HepG2 (cell line): ENCODE measurements around the gene PSMB8. TPM values are rescaled to one million over a fixed set of nuclear protein-coding genes. Genes with fewer than 3 reads are reported as not detected.

Experiments
- ATAC-seq: fragments of 200-7000 bp; cut with Tn5 transposase; 3 replicates; pipeline ENCODE4 v1.9.1; 2020; ENCODE audit warnings: mild to moderate bottlenecking, moderate library complexity
- BruUV-seq: library from RNA; stranded (reverse); fragments of 400-500 nt; replicated peaks from 2 replicates; lab custom pipeline; 2021; lab: Mats Ljungman, UMichigan
- CTCF ChIA-PET: fragments of 300-600 bp; formaldehyde crosslinking; extraction: SDS; loops from one replicate; lab custom pipeline; 2021; ENCODE audit warnings: low total read pairs, inconsistent platforms, low intra/inter-chr PET ratio; lab: Yijun Ruan, JAX
- POLR2A ChIA-PET: fragments of 350-600 bp; sonication (Branson Sonifier 250); formaldehyde crosslinking; loops from one replicate; lab custom pipeline; 2020; ENCODE audit warnings: antibody characterized with exemption, inconsistent platforms; lab: Yijun Ruan, JAX
- DNase-seq: peaks from one replicate; pipeline ENCODE4 v3.0.0-alpha.2; 2015; ENCODE audit warnings: low spot score
- FAIRE-seq: peaks from 3 replicates; lab custom pipeline; 2011; peaks lifted over from hg19 to GRCh38; lab: Jason Lieb, UNC
- H2AFZ ChIP-seq: one replicate; pipeline ENCODE4 v1.6.1; 2011; ENCODE audit warnings: low read length, inconsistent platforms
- H3K27ac ChIP-seq: fragments of 300-600 bp; 3 replicates; pipeline ENCODE4 v1.8.0; 2011; ENCODE audit warnings: mixed run types, mild to moderate bottlenecking, mixed read lengths, low read length, inconsistent platforms; ENCODE audit not compliant: insufficient read depth; ENCODE audit errors: extremely low read length
- H3K27me3 ChIP-seq, 2 experiments: fragments of 200-600 bp in 1 of 2; 2 replicates in 1 of 2; 3 replicates in 1 of 2; pipeline versions ENCODE4 v1.6.0 to v1.8.0; 2011; ENCODE audit warnings: low read length in 2 of 2, mild to moderate bottlenecking in 2 of 2, moderate library complexity in 2 of 2, inconsistent platforms in 1 of 2; ENCODE audit not compliant: insufficient read depth in 2 of 2, control insufficient read depth in 1 of 2
- H3K36me3 ChIP-seq, 2 experiments: fragments of 200-600 bp in 1 of 2; replicated peaks in 1 of 2; 2 replicates in 1 of 2; 3 replicates in 1 of 2; pipeline versions ENCODE4 v1.5.1 to v1.8.0; 2011; ENCODE audit warnings: low read length in 2 of 2, inconsistent platforms in 1 of 2; ENCODE audit not compliant: insufficient read depth in 2 of 2, control insufficient read depth in 1 of 2
- H3K4me1 ChIP-seq: 2 replicates; pipeline ENCODE4 v1.5.1; 2012; ENCODE audit warnings: low read length, inconsistent platforms; ENCODE audit not compliant: insufficient read depth
- H3K4me2 ChIP-seq: 2 replicates; pipeline ENCODE4 v1.6.0; 2011; ENCODE audit warnings: low read depth, low read length, inconsistent platforms
- H3K4me3 ChIP-seq, 3 experiments: fragments of 200-600 bp in 1 of 3; sonication (generic), shearing (Covaris generic) in 1 of 3; replicated peaks in 1 of 3; 2 replicates each; pipeline ENCODE4 v1.5.1; 2011 to 2016; ENCODE audit warnings: low read length in 3 of 3, inconsistent platforms in 2 of 3, low read depth in 2 of 3, mild to moderate bottlenecking in 2 of 3, control low read depth in 1 of 3, mixed read lengths in 1 of 3; ENCODE audit not compliant: insufficient read depth in 1 of 3
- H3K79me2 ChIP-seq: one replicate; pipeline ENCODE4 v1.6.1; 2011; ENCODE audit warnings: low read length, inconsistent platforms; ENCODE audit not compliant: insufficient read depth
- H3K9ac ChIP-seq: 2 replicates; pipeline ENCODE4 v1.6.0; 2011; ENCODE audit warnings: mild to moderate bottlenecking, low read depth, low read length, inconsistent platforms; ENCODE audit not compliant: insufficient read depth
- H3K9me3 ChIP-seq: 2 replicates; pipeline ENCODE4 v1.5.1; 2012; ENCODE audit warnings: mild to moderate bottlenecking, low read length
- H4K20me1 ChIP-seq: 2 replicates; pipeline ENCODE4 v1.6.0; 2011; ENCODE audit warnings: inconsistent platforms, mild to moderate bottlenecking, low read length, moderate library complexity; ENCODE audit not compliant: insufficient read depth
- HDAC1 ChIP-seq: sonication (generic); formaldehyde crosslinking; IDR thresholded peaks from 2 replicates; pipeline ENCODE4 v1.5.1; 2020; ENCODE audit warnings: mild to moderate bottlenecking, missing genetic modification reagents
- KDM6A ChIP-seq: IDR thresholded peaks from 2 replicates; pipeline ENCODE4 v1.6.1; 2016; ENCODE audit warnings: low read depth
- TBX2 ChIP-seq: sonication (generic); formaldehyde crosslinking; IDR thresholded peaks from 2 replicates; pipeline ENCODE4 v1.5.0; 2020; ENCODE audit warnings: missing genetic modification reagents, mild to moderate bottlenecking, borderline replicate concordance
- ZNF256 ChIP-seq: sonication (generic); formaldehyde crosslinking; conservative IDR thresholded peaks from 2 replicates; pipeline ENCODE4 v1.4.0; 2020; ENCODE audit warnings: missing genetic modification reagents
- ZNF709 ChIP-seq: sonication (generic); formaldehyde crosslinking; IDR thresholded peaks from 2 replicates; pipeline ENCODE4 v1.5.0; 2020; ENCODE audit warnings: mild to moderate bottlenecking, missing genetic modification reagents
- ZNF788 ChIP-seq: sonication (generic); formaldehyde crosslinking; IDR thresholded peaks from 2 replicates; pipeline ENCODE4 v1.5.0; 2020; ENCODE audit warnings: mild to moderate bottlenecking, missing genetic modification reagents, borderline replicate concordance
- WGBS: methylation state at CpG from one replicate; pipeline ENCODE4 v1.1.6; 2017; ENCODE audit warnings: low lambda C conversion rate; 5-methylcytosine and 5-hydroxymethylcytosine counted together
- in situ Hi-C: cut with HindIII; loops from 2 replicates; pipeline ENCODE4 v1.10.0; 2017; ENCODE audit warnings: low pct_unique_long_range_greater_than_20kb; ENCODE audit not compliant: extremely low pct_ligation_motif_present
- intact Hi-C: fragments of 100-400 bp; cut with micrococcal nuclease; formaldehyde crosslinking; loops from one replicate; pipeline ENCODE4 v1.10.0; 2022; ENCODE audit not compliant: unreplicated experiment
- polyA plus RNA-seq, 8 experiments: library from polyadenylated mRNA; depleted of rRNA in 3 of 8; stranded (reverse) in 7 of 8; unstranded in 1 of 8; fragments of >200 nt; fragmentation: Illumina TruSeq in 4 of 8; extraction: Trizol in 4 of 8; gene quantifications; 2 replicates each; pipeline versions ENCODE4 v1.2.1 to v1.2.3, GENCODE V29; 2011 to 2016; ENCODE audit warnings: low read depth in 4 of 8, missing spikeins in 1 of 8, mixed read lengths in 1 of 8; ENCODE audit not compliant: insufficient read depth in 1 of 8
- total RNA-seq, 5 experiments: library from RNA; depleted of rRNA; stranded (reverse); fragments of >200 nt; fragmentation: Illumina TruSeq; extraction: Trizol; gene quantifications; 2 replicates each; pipeline ENCODE4 v1.2.3, GENCODE V29; 2016; ENCODE audit warnings: low read depth in 1 of 5
- TF ChIP-seq, protein P1 (sequence below): sonication (generic); formaldehyde crosslinking; IDR thresholded peaks from 2 replicates; pipeline ENCODE4 v1.8.1; 2023; ENCODE audit warnings: mild to moderate bottlenecking, inconsistent platforms, moderate library complexity, missing genetic modification reagents, borderline replicate concordance

PSMB8 gene
- total and polyA plus RNA-seq, 2 of the 13 experiments (the other 11 are each of a cell fraction or from before 2014, with no cell fraction given) = 30.7 to 64.7 TPM

DNA sequence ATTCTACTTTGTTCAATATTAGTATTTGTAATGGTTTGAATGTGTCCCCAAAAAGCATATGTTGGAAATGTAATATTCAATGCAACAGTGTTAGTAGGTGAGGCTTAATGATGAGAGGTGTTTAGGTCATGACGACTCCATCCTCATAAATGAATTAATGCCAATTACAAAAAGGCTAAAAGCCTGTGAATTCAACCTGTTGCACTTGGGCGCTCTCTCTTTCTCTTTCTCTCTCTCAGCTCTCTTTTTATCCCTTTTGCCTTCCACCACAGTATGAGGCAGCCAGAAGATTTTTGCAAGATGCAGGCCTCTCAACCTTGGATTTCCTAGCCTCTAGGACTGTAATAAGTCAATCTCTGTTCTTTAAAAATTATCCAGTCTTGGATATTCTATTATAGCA is 44.7 kb upstream of the PSMB8 start (continued):
- TF ChIP-seq ZNF788 (CRISPR knock-in tag) (no peak), ZNF709 (no peak)
- TF ChIP-seq, all 625 proteins: peak for 0

DNA sequence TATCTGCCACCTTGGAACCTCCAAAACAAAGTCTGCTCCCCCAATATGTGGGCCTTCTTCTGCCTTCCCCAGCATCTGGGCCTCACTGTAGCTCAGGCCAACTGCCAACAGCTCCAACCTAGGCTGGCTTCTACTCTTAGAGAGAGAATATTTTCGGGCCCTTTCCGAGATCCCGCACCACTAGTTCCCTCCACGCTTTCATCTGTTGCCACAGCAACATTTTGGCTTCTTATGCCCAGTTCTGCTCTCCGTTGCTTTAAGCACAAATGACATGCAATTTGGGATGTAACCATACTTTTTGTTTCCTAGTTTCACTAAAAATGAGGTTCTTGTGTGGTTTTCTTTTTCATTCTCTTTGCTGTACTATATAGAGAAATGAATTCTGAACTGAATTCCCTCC is 43.8 kb upstream of the PSMB8 start:
- intact Hi-C loops (loop anchor here (5.0 kb wide), 1 partner anchor 80 kb away; the partner anchor contains the start of gene BRD2), in situ Hi-C loops (loop anchor here (5.0 kb wide), 1 partner anchor 60 kb away; no protein-coding TSS in a partner anchor)
- Histone ChIP-seq H3K79me2 (no peaks in the 10 kb centered on the region), H4K20me1 (no peaks in the 10 kb centered on the region), H3K4me3 (no peak overlapping the region), H3K9ac (no peak overlapping the region), H3K36me3 (no peaks in the 10 kb centered on the region), H3K9me3 (no peaks in the 10 kb centered on the region), H2AFZ (no peak overlapping the region), H3K4me2 (no peak overlapping the region), H3K27me3 (peaks cover 0 to 31% of the 10 kb centered on the region in 2 experiments; a peak in 2 of 5 replicates), H3K27ac (no peak overlapping the region), H3K4me1 (no peaks in the 10 kb centered on the region)
- ChIA-PET POLR2A (no interaction called here), CTCF (interaction anchor here (2.1 to 3.8 kb wide), 2 partner anchors 59 to 97 kb away, joined by 4 to 48 read pairs; no protein-coding TSS in a partner anchor)
- no peak for TF ChIP-seq TBX2
- no peak for TF ChIP-seq HDAC1 (CRISPR knock-in tag)
- TF ChIP-seq, protein P1, sequence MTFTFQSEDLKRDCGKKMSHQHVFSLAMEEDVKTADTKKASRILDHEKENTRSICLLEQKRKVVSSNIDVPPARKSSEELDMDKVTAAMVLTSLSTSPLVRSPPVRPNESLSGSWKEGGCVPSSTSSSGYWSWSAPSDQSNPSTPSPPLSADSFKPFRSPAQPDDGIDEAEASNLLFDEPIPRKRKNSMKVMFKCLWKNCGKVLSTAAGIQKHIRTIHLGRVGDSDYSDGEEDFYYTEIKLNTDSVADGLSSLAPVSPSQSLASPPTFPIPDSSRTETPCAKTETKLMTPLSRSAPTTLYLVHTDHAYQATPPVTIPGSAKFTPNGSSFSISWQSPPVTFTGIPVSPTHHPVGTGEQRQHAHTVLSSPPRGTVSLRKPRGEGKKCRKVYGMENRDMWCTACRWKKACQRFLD (CRISPR knock-in tag) = no peak
- no peak for TF ChIP-seq ZNF256 (CRISPR knock-in tag)
- TF ChIP-seq KDM6A (CRISPR knock-in tag) = no peak
- DNase-seq = no peak
- WGBS = 8% methylated on average over 5 of the region's 5 CpGs
- ATAC-seq = no peak
- BruUV-seq = no TSS peak
- no peak for FAIRE-seq
